HEK293 (cell line): Measurements from ENCODE around the gene OSBPL1A.

ENCODE experiments used
- SETDB1 ChIP-seq: IDR thresholded peaks from one replicate; pipeline ENCODE4 v1.6.1; 2017; ENCODE audit warnings: mild to moderate bottlenecking, low read length, moderate library complexity, mixed read lengths; ENCODE audit not compliant: insufficient read length
- SP2 ChIP-seq: fragments of 450-650 bp; formaldehyde crosslinking; IDR thresholded peaks from 2 replicates; pipeline ENCODE4 v1.5.1; 2016; ENCODE audit warnings: missing biosample characterization, missing genetic modification characterization
- YY1 ChIP-seq: fragments of 450-650 bp; formaldehyde crosslinking; IDR thresholded peaks from 2 replicates; pipeline ENCODE4 v1.5.1; 2018; ENCODE audit warnings: missing biosample characterization, missing genetic modification characterization
- ZBTB7A ChIP-seq: fragments of 450-650 bp; formaldehyde crosslinking; IDR thresholded peaks from 2 replicates; pipeline ENCODE4 v1.5.1; 2016; ENCODE audit warnings: low read depth, missing biosample characterization, missing genetic modification characterization
- ZNF121 ChIP-seq: fragments of 450-650 bp; formaldehyde crosslinking; IDR thresholded peaks from 2 replicates; pipeline ENCODE4 v1.5.1; 2016; ENCODE audit warnings: missing biosample characterization, missing genetic modification characterization
- ZNF266 ChIP-seq: fragments of 450-650 bp; formaldehyde crosslinking; IDR thresholded peaks from 2 replicates; pipeline ENCODE4 v1.5.1; 2016; ENCODE audit warnings: missing biosample characterization, missing genetic modification characterization, low read depth
- ZNF274 ChIP-seq, 2 experiments: fragments of 200-500 bp in 1 of 2; fragments of 450-650 bp in 1 of 2; sonication (Bioruptor generic) in 1 of 2; formaldehyde crosslinking in 1 of 2; IDR thresholded peaks; 2 replicates each; pipeline versions ENCODE4 v1.5.1 to v1.6.1; 2014 to 2016; ENCODE audit warnings: borderline replicate concordance in 1 of 2, inconsistent platforms in 1 of 2, low read length in 1 of 2, missing biosample characterization in 1 of 2, missing genetic modification characterization in 1 of 2
- ZNF292 ChIP-seq: fragments of 450-650 bp; formaldehyde crosslinking; IDR thresholded peaks from 2 replicates; pipeline ENCODE4 v1.5.1; 2016; ENCODE audit warnings: low read depth, missing biosample characterization, missing genetic modification characterization, borderline replicate concordance
- ZNF623 ChIP-seq: fragments of 450-650 bp; formaldehyde crosslinking; IDR thresholded peaks from 2 replicates; pipeline ENCODE4 v1.5.1; 2016; ENCODE audit warnings: missing biosample characterization, missing genetic modification characterization
- TF ChIP-seq, protein P1 (sequence below): fragments of 450-650 bp; formaldehyde crosslinking; IDR thresholded peaks from 2 replicates; pipeline ENCODE4 v1.5.1; 2016; ENCODE audit warnings: missing biosample characterization, missing genetic modification characterization
- TF ChIP-seq, protein P2 (sequence below): fragments of 450-650 bp; formaldehyde crosslinking; IDR thresholded peaks from 2 replicates; pipeline ENCODE4 v1.5.0; 2017; ENCODE audit warnings: missing biosample characterization, missing genetic modification characterization, borderline replicate concordance

DNA sequence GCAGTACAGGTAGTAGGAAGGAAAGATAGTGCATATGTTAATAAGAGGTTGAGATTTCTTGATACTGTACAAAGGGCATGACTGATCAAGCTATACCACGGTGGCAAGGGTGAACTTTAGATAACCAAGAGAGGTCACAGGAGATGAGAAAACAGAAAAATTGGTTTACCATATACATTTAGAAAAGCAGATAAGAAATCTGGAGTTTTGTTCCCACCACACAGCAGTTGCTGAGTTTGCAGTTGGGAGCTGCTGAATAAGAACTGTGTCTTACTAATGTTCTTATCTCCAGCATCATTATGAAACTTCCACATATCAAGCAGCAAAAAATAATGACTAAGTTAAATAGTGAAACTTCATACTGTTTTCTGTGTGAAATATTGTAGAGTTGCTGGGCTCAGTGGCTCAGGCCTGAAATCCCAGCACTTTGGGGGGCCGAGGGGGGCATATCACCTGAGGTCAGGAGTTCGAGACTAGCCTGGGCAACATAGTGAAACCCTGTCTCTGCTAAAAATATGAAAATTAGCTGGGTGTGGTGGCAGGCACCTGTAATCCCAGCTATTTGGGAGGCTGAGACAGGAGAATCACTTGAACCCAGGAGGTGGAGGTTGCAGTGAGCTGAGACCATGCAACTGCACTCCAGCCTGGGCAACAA lies 16.9 kb upstream of the OSBPL1A start:
- TF ChIP-seq, protein P1, sequence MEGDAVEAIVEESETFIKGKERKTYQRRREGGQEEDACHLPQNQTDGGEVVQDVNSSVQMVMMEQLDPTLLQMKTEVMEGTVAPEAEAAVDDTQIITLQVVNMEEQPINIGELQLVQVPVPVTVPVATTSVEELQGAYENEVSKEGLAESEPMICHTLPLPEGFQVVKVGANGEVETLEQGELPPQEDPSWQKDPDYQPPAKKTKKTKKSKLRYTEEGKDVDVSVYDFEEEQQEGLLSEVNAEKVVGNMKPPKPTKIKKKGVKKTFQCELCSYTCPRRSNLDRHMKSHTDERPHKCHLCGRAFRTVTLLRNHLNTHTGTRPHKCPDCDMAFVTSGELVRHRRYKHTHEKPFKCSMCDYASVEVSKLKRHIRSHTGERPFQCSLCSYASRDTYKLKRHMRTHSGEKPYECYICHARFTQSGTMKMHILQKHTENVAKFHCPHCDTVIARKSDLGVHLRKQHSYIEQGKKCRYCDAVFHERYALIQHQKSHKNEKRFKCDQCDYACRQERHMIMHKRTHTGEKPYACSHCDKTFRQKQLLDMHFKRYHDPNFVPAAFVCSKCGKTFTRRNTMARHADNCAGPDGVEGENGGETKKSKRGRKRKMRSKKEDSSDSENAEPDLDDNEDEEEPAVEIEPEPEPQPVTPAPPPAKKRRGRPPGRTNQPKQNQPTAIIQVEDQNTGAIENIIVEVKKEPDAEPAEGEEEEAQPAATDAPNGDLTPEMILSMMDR (tag by site-specific recombination), result no peak
- no peak for TF ChIP-seq ZNF623 (tag by site-specific recombination)
- TF ChIP-seq SETDB1, result no peak
- TF ChIP-seq, protein P2, sequence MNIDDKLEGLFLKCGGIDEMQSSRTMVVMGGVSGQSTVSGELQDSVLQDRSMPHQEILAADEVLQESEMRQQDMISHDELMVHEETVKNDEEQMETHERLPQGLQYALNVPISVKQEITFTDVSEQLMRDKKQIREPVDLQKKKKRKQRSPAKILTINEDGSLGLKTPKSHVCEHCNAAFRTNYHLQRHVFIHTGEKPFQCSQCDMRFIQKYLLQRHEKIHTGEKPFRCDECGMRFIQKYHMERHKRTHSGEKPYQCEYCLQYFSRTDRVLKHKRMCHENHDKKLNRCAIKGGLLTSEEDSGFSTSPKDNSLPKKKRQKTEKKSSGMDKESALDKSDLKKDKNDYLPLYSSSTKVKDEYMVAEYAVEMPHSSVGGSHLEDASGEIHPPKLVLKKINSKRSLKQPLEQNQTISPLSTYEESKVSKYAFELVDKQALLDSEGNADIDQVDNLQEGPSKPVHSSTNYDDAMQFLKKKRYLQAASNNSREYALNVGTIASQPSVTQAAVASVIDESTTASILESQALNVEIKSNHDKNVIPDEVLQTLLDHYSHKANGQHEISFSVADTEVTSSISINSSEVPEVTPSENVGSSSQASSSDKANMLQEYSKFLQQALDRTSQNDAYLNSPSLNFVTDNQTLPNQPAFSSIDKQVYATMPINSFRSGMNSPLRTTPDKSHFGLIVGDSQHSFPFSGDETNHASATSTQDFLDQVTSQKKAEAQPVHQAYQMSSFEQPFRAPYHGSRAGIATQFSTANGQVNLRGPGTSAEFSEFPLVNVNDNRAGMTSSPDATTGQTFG (tag by site-specific recombination), result no peak
- TF ChIP-seq ZNF266 (tag by site-specific recombination), result no peak
- TF ChIP-seq SP2 (tag by site-specific recombination), result no peak
- TF ChIP-seq ZNF121, result no peak
- no peak for TF ChIP-seq ZBTB7A (tag by site-specific recombination)
- no peak for TF ChIP-seq ZNF292
- no peak for TF ChIP-seq ZNF274 (IDR thresholded peaks at IDR 0.05; ENCODE audit: low read length)
- no peak for TF ChIP-seq ZNF274 (tag by site-specific recombination; IDR thresholded peaks at IDR 0.05; ENCODE audit: borderline replicate concordance)
- no peak for TF ChIP-seq YY1 (tag by site-specific recombination)
